Tibial nerve (tissue), 4 donors: ENCODE results near the gene TTC32. TPM values are rescaled to one million over a fixed set of nuclear protein-coding genes. Genes with fewer than 3 reads are reported as not detected.

ENCODE experiments used
- DNase-seq, 2 donors: peaks; one replicate each; pipeline ENCODE4 v3.0.0-alpha.2; 2019; ENCODE audit warnings: low spot score in 2 of 2
- H3K27ac ChIP-seq, 4 donors: fragments of 200-600 bp; sonication (generic) in 3 of 4; one replicate each; pipeline ENCODE4 v1.5.1; 2017 to 2019; ENCODE audit warnings: mild to moderate bottlenecking in 1 of 4
- H3K27me3 ChIP-seq, 2 donors: fragments of 200-600 bp; sonication (generic) in 1 of 2; one replicate each; pipeline versions ENCODE4 v1.5.1 to v1.6.0; 2017 to 2019
- H3K36me3 ChIP-seq, 3 donors: fragments of 200-600 bp; sonication (generic); one replicate each; pipeline ENCODE4 v1.5.1; 2018 to 2019
- H3K4me1 ChIP-seq, 4 donors: fragments of 200-600 bp; sonication (generic) in 3 of 4; one replicate each; pipeline ENCODE4 v1.5.1; 2017 to 2019
- H3K4me3 ChIP-seq, 4 donors: fragments of 200-600 bp; sonication (generic) in 3 of 4; one replicate each; pipeline ENCODE4 v1.5.1; 2017 to 2019; ENCODE audit warnings: mild to moderate bottlenecking in 1 of 4, moderate library complexity in 1 of 4
- H3K9me3 ChIP-seq, 4 donors: fragments of 200-600 bp; sonication (generic) in 3 of 4; one replicate each; pipeline ENCODE4 v1.5.1; 2017 to 2019
- EP300 ChIP-seq, 2 donors: sonication (generic); formaldehyde crosslinking; IDR thresholded peaks; one replicate each; pipeline ENCODE4 v1.6.1; 2017; ENCODE audit warnings: antibody characterized with exemption in 2 of 2, mild to moderate bottlenecking in 1 of 2
- POLR2A ChIP-seq, 2 donors: fragments of 450-650 bp; IDR thresholded peaks; one replicate each; pipeline ENCODE4 v1.6.1; 2017; ENCODE audit warnings: antibody characterized with exemption in 2 of 2, mild to moderate bottlenecking in 2 of 2, moderate library complexity in 2 of 2
- WGBS, 2 donors: methylation state at CpG; one replicate each; pipeline ENCODE4 v1.1.5; 2018; 5-methylcytosine and 5-hydroxymethylcytosine counted together
- total RNA-seq, 4 donors: library from RNA; depleted of rRNA; stranded (reverse); fragments of >200 nt; gene quantifications; one replicate each; pipeline ENCODE4 v1.1.0, GENCODE V29; 2016
- TF ChIP-seq, protein P1 (sequence below), 5 experiments: fragments of 200-600 bp in 3 of 5; fragments of 450-650 bp in 2 of 5; sonication (generic) in 3 of 5; IDR thresholded peaks; one replicate each; pipeline ENCODE4 v1.5.1; 2016 to 2019; ENCODE audit warnings: antibody characterized with exemption in 5 of 5, mild to moderate bottlenecking in 3 of 5, moderate library complexity in 2 of 5

The TTC32 gene
- total RNA-seq, 4 donors from 2014 or later = 9.6 to 19.7 (median 15.6) TPM

DNA sequence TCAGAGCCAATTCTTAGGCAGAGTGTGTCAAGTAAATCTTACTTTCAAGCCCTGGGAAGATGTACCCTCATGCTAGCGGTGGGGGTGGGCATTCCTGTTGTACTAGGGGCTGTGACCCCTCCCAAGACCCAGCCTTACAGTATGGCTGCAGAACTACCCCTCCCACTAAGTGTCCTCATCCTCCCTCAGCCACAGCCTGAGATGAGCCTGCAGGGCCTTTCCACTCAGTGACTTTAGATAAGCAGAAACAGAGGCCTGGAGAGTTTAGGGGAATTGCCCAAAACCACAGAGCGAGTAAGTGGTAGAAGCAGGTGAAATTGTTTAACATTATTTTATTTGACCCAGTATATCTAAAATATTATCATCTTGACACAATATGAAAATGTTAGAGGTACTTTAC is 36.6 kb downstream of the TTC32 start:
- Histone ChIP-seq H3K36me3 (no peaks in the 10 kb centered on the region), H3K4me1 (peaks cover 0 to 23% (median 6%) of the 10 kb centered on the region in 4 donors), H3K9me3 (no peaks in the 10 kb centered on the region), H3K27ac (no peak overlapping the region), H3K4me3 (no peak overlapping the region), H3K27me3 (peaks cover 0 to 18% of the 10 kb centered on the region in 2 donors)
- TF ChIP-seq EP300 (IDR thresholded peaks at IDR 0.05) (no peak), POLR2A (IDR thresholded peaks at IDR 0.05) (no peak)
- TF ChIP-seq, protein P1, sequence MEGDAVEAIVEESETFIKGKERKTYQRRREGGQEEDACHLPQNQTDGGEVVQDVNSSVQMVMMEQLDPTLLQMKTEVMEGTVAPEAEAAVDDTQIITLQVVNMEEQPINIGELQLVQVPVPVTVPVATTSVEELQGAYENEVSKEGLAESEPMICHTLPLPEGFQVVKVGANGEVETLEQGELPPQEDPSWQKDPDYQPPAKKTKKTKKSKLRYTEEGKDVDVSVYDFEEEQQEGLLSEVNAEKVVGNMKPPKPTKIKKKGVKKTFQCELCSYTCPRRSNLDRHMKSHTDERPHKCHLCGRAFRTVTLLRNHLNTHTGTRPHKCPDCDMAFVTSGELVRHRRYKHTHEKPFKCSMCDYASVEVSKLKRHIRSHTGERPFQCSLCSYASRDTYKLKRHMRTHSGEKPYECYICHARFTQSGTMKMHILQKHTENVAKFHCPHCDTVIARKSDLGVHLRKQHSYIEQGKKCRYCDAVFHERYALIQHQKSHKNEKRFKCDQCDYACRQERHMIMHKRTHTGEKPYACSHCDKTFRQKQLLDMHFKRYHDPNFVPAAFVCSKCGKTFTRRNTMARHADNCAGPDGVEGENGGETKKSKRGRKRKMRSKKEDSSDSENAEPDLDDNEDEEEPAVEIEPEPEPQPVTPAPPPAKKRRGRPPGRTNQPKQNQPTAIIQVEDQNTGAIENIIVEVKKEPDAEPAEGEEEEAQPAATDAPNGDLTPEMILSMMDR (IDR thresholded peaks at IDR 0.05) = no peak
- 92 to 97% methylated on average over 2 of the region's 2 CpGs for WGBS, 2 donors
- no peak for DNase-seq

DNA sequence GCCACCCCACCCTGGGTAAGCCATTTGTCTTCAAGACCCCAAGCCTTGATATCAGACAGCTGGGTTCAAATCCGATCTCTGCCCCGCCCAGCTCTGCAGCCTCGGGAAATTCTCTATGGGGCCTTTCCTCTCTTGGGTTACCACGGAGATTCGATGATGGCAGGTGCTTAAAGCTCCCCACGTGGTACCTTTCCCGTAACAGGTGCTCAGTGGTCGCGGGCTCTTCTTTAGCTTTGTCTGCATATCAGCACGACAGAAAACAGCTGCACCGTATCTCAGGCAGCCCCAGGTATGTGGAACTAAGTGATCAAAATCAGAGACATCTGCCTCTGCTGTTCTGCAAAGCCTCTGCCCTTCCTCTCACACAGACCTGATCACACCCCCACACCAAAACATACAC is 37.4 kb downstream of the TTC32 start:
- DNase-seq = no peak
- Histone ChIP-seq H3K27ac (no peak overlapping the region), H3K4me3 (no peak overlapping the region), H3K36me3 (no peaks in the 10 kb centered on the region), H3K27me3 (peaks cover 0 to 17% of the 10 kb centered on the region in 2 donors), H3K9me3 (no peaks in the 10 kb centered on the region), H3K4me1 (peaks cover 0 to 23% (median 6%) of the 10 kb centered on the region in 4 donors)
- TF ChIP-seq, protein P1 (IDR thresholded peaks at IDR 0.05) = no peak
- TF ChIP-seq EP300 (IDR thresholded peaks at IDR 0.05) (no peak), POLR2A (IDR thresholded peaks at IDR 0.05) (no peak)
- 81 to 85% methylated on average over 11 of the region's 11 CpGs for WGBS, 2 donors

DNA sequence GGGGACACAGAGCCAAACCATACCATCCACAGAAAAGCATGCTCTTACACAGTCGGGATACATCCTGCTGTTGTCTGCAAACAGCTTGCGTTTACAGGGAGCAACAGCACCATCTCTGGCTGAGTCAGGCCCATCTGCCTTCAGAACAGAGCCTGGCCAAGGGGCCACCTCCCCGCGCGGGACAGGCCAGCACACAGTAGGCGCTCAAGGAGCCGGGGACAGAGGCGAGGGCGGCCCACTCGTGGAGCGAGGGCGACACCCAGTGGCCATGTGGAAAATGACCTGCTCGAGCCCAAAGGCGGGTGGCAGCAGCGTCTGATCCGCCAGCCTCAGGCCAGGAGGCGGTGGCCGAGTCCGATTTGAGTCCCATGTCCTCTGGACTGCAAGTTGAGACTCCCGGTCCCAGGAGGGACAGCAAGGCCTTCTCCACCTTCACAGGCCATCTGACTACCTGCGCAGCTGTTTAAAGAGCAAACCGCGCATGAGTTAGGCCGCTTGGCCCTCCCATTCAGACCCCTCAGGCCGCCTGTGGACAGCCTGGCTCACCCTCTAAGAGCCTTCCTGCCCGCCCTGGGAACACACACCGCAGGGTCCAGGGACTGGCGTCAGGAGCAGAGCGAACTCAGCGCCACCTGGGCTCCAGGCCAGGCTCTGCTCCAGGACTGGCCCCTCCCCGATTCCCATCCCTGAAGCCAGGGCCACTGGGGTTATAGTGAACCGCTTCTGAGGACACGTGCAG is 38.3 kb downstream of the TTC32 start:
- H3K4me3 ChIP-seq = no peak overlapping the region
- no peaks in the 10 kb centered on the region for H3K9me3 ChIP-seq
- 24 to 44% methylated on average over 12 to 27 of the region's 33 CpGs for WGBS, 2 donors
- no peak overlapping the region for H3K27ac ChIP-seq
- H3K27me3 ChIP-seq = peaks cover 0 to 8% of the 10 kb centered on the region in 2 donors
- TF ChIP-seq, protein P1 (IDR thresholded peaks at IDR 0.05) = peak; percentile 86 to 97 (median 95)
- TF ChIP-seq EP300 (IDR thresholded peaks at IDR 0.05) = no peak
- TF ChIP-seq POLR2A (IDR thresholded peaks at IDR 0.05) = no peak
- H3K36me3 ChIP-seq = no peaks in the 10 kb centered on the region
- peaks cover 0 to 14% (median 6%) of the 10 kb centered on the region in 4 donors for H3K4me1 ChIP-seq
- peak; percentile 42 to 67 for DNase-seq

DNA sequence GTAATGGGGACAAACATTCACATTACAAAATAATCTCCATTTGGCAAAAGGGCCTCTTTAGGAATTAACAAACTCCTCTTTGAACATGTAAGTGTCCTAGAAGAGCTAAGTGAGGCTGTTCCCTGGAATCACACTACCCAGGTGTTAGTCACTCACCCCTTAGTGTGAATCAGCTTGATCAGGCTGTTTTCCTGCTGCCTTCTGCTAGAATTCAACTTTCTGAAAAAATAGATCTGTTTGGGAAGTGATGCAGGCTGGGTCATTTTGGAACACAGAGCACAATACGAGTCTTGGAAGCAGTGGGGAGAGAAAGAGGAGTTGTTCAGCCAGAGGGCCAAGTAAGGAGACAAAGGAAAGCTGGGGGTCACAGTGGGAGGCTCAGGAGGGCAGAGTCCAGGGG is 40.0 kb downstream of the TTC32 start:
- H3K4me3 ChIP-seq = no peak overlapping the region
- 23 to 29% methylated on average over 1 of the region's 1 CpG for WGBS, 2 donors

DNA sequence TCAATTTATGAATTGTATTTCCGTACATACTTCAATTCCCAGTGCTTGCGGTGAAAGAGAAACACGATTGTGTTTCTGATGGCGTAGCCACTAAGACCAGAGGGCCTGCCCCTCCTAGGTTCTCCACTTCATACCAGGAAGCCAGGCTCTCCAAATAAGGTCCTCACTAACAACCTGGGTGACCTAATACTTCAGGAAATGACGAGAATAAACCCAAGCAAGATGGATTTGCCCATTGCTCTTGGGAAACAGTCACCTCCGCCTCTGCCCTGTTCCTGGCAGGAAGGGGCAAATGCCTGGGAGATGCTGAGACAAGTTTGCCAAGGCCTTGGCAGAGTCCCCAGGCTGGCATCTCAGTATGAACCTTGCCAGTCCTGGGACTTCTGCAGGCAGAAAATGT is 41.8 kb downstream of the TTC32 start:
- Histone ChIP-seq H3K9me3 (no peaks in the 10 kb centered on the region), H3K27me3 (no peaks in the 10 kb centered on the region), H3K36me3 (no peaks in the 10 kb centered on the region), H3K4me1 (peaks cover 0 to 12% (median 6%) of the 10 kb centered on the region in 4 donors), H3K27ac (no peak overlapping the region), H3K4me3 (no peak overlapping the region)
- WGBS, 2 donors = 66 to 74% methylated on average over 6 of the region's 6 CpGs
- DNase-seq = no peak
- TF ChIP-seq, protein P1 (IDR thresholded peaks at IDR 0.05) = no peak
- TF ChIP-seq POLR2A (IDR thresholded peaks at IDR 0.05) (no peak), EP300 (IDR thresholded peaks at IDR 0.05) (no peak)

More for the DNA sequence above, 40.0 kb downstream of the TTC32 start:
- Histone ChIP-seq H3K36me3 (no peaks in the 10 kb centered on the region), H3K4me1 (peaks cover 0 to 12% (median 6%) of the 10 kb centered on the region in 4 donors), H3K9me3 (no peaks in the 10 kb centered on the region), H3K27ac (no peak overlapping the region), H3K27me3 (no peaks in the 10 kb centered on the region)
- DNase-seq = no peak
- TF ChIP-seq POLR2A (IDR thresholded peaks at IDR 0.05) (no peak), EP300 (IDR thresholded peaks at IDR 0.05) (no peak)
- TF ChIP-seq, protein P1 (IDR thresholded peaks at IDR 0.05) = no peak
